Stimulated activated CD4-positive, alpha-beta T cell treated with anti-CD3 and anti-CD28 coated beads, Interleukin-12 subunit alpha, Interleukin-12 subunit beta, amount 100 ng/mL, for 4 hours (primary cell): ENCODE results near the gene STRADA.

Source experiments
- DNase-seq: peaks from one replicate; pipeline ENCODE4 v3.0.0-alpha.2; 2020

STRADA gene

DNA sequence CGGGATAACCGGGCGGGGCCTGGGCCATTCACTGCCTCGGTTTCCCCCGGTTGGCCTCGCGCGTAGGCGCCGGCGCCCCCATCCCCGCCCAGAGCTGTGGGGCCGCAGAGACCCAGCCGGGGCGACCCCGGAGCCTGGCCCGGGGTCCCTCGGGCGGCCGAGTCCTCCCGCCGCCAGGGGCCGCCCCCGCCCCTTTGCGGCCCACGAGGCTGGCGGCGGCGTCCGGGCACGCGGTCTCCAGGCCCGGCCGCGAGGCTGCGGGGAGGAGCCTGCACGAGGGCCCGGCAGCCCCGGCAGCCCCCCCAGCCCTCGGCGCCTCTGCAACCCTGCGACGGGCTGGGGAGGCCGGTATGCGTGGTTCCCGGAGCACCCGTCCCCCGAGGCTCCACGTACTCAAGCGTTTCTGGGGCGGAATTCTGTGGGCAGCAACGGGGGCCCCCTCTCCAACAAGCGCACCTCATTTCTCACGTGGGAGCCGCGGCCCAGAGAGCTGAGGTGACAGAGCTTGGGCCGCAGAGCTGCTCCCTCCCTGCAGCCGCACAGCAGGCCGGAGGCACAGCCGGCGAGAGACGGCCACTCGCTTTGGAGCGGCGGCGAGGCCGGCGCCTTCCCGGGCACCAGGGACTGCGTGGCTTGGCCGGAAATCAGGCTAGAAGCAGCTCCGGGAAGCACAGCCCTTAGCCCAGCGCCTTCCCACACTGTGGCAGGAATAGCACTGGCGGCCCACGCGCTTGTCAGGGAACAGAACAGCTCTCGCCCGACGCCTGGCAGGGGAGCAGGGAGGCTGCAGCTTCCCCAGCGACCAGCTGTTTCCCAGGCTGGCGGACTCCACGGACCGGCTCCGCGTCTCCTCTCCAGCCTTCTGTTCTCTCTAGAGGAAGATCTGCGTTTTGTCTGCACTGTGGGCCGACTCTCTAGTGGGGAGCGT is 40.8 kb downstream of the STRADA start:
- peak; percentile 51 for DNase-seq

DNA sequence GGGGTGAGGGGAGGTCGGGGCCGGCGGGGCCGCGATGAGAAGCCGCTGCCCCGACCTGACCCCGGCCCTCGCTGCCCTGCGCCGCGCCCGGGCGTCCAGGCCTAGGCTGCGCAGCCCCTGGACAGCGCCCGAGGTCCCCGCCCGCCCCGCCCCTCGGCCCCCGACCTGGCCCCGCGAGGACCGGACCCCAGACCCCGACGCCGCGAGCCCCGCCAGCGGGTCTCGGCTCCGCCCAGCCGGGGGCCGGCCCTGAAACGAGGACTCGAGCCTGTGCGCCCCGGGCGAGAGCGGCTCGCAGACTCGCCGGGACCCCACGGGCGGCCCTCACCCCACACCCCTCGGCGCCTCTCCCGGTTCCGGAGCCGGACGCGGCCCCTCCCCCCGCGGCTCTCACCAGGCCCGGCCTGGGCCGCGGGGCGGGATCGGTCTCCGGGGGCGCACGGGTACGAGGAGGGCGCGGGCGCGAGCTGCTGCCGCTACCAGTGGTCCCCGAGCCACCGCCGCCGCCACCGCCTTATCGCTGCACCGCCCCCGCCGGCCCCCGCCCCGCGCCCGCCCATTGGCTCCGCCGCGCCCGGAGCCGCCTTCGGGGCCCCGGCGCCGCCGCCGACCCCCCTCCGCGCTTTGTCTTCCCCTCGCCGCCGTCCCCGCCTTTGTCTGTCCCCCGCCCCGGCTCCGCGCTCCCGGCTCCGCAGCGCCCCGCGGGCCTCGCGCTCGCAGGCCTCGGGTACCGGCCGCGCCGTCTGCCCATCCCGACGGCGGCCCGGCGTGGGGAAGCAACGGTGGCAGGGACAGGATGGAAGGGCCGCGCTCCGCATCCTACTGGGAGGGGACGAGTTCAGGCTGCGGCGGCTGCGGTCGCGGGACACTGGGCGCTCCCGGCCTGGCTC is 41.7 kb downstream of the STRADA start, which contains the start of gene LIMD2:
TSS of gene LIMD2 (minus strand) at position 488 of the 890 bp plus-strand sequence. CDS start 827 bp downstream, outside the sequence.
- DNase-seq = peak; percentile 80

DNA sequence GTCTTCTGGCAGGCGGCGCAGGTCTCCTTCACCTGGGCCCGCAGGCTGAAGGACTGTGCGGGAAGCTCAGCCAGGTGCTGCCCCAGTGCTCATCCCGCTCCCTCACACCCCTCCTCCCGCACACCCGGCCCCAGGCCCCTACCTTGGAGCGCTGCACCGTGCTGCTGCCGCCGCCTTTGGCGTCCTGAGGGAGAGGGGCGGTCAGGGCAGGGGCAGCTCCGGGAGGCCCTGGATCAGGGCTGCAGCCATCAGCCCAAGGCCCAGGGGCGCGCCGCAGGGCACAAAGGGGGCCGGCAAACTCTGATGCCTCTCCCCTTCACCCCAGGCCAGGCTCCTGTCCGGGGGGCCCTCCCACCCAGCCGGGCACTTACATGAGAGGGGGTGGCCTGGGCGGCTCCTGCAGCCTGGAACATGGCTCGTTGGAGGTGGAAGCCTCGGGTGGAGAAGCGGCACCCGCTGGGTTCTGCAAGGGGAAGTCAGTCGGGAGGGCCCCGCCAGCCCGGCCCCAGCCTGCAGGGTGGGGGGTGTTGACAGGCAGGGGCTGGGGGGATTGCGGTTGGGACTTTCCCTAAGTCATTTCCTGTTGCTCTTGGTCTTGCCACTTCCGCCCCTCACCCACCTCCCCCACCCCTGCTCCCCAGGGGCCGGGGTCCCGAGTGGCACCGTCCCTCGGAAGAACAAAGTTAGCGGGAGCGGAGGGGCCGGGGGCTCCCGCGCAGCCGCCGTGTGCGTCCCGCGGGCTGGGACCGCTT is 42.5 kb downstream of the STRADA start:
- DNase-seq = peak; percentile 67

DNA sequence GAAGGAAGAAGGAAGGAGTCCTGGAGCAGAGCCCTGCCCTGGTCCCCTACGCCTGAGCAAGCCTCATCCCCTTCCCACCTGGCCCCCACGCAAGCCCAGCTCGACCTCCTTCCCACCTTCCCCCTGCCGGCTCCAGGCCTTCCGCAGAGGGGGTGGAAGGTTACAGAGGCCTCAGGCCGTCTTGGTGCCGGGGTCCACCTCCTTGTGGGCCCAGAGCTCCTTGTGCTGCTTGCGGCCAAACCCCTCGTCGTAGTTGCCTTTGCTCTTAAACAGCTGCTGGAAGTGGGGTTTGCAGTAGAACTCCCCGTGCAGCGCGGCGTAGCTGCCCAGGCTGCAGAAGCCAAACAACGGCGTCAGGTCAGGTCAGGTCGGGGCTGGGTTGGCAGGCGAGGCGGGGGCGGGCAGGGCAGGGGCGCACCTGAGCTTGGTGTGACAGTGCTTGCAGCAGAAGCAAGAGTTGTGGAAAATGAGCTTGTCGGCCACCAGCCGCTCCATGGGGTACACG is 43.2 kb downstream of the STRADA start:
- DNase-seq = peak; percentile 28

DNA sequence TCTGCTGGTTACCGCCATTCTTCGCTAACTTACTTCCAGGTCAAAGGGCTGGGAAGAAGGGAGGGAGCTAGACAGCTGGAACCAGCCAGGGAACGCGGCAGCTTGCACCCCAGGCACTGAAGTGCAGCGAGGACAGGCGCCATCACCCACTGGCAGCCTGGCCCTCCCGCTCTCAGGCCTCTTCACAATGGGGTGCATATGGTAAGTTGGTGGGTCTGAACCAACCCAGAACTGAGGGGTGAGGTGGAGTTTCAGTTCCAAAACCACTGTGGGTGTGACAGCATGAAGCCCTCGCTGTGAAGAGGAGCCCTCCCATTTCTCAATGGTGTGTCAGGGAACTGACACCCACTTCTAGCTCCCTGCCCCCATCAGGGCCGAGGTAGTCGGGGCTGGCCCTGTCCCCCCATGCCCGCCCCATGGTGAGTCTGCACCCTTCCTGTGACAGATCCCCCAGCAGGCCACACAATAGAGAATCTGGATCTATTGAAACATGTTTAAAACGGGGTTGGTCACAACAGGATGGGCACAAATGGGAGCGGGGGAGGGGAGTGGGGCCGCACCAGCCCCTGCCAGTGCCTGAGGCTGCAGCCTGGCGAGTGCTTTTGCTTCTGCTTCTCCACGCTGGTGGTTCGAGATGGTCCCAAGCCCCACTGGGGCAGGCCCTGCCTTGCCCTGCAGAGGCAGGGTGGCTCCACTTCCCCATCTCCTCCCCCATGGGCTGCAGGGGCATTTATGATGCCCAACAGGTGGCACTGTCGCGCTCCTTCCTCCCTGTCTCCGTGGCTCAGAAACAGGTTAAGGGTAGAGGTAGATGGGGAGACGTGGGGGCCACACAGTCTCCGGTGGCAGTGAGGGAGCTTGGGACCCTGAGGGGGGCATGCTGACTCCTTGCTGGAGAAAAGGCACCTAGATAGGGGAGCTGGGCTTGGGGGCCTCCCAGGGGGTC is 44.0 kb downstream of the STRADA start:
- DNase-seq = peak; percentile 65

DNA sequence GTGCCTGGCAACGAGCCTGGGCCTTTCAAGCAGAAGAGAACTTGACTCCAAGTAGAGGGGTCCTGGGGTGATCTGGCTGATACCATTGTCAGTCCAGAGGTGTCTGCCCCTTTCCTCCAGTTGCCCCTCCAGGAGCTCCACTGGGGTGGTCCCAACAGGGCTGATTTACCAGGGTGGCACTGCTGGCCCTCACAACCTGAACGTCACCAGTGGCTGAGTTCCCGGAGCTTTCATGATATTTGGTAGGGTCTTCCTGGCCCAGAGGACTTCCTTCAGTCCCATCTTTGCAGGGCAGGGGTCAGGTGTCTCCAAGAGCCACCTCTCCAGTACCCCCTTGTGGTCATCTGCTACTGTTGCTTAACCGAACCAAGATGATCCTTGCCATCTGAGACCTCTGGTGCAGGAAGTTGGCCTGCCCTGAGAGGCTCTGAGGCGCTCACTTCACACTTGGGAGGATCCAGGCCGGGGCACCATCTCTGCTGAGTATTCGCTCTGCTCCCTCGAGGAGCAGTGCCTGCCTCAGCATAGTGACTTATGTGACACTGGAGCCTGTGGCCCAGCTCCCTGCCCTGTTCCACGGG is 45.1 kb downstream of the STRADA start:
- peak; percentile 20 for DNase-seq

DNA sequence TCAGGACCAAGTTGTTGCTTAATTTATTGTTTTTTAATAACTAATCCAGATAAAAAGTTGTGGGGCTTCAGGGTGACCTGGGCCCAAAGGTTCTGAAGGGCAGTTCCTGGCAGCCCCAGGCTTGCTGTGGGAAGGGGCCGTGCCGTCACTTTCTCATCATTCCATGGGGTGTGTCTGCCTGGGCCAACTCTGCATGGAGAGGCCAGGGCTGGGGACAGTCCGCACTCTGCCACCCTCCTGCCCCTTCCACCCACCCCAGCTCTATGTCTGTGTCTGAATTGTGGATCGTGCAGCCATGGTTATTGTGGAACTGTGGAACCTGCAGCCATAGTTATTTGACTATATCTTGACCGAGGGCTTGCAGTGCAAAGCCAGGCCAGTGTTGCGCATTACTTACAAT is 45.7 kb downstream of the STRADA start:
- no peak for DNase-seq

DNA sequence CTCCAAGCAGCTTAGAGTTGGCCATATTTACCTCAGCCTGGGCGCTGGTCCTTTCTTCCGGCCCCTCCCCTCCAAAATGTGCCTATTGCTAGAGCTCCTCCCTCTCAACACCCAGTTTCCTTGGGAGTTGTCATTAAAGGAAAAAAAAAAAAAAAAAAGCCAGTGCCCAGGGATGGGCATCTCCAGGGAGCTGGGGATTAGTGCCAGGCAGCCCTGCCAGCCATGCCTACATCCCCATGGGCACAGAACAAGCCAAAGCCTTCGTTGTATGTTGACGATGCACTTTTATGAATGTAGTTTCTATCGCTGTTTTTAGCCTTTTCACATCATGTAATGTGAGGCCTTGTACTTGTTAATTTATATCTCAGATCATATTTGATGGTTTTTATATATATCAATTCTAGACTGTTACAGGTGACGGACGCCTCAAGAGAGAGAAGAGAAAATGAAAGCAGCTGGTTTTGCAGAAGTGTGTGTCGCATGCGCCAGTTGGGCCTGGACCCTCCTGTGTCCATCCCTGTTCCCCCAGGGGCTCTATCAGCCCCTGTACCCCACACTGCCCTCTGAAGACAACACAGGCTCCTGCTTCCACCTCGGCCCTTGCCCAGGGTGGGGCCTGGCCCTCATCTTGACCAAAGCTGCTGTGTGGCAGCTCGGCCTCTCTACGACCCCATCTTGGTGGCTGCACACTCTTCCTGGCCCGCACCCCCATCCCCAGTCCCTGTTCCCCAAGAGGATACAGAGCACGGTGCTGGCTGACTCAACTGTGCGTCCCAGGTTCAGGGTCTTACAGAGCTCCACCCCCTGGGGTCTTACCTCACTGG is 46.4 kb downstream of the STRADA start:
- DNase-seq = no peak

DNA sequence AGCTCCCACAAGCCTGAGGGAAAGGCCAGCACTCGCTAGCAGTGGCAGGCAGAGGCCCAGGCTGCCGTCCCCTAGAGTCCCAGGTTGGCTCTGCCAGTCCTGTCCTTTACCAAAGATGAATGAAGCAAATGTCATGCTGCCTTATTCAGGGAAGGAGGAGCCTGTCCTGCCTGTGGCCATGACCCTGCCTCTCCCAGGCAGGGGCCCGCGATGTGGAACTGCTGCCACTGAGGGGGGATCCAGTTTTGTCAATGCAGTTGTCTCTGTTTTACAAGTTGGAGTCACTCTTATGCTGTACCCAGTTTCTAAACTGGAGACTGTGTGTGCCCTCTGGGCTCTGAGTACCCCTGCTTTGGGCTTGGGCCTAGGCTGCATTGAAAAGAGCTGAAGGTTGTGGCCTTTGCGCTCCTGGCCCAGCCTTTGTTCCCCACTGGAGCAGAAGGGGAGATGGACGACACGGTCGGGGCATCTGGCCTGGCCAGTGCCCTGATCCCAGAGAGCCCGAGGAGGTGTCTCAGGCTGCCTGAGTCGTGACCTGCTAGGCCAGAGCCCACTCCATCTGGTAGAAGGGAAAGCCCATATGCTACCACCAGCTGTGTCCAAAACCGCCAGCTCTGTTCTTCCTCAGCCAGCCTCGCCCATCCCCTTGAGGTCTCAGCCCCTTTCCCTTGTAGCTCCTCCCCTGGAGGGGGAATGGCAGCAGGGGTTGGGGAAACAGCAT is 47.2 kb downstream of the STRADA start:
- DNase-seq = no peak

DNA sequence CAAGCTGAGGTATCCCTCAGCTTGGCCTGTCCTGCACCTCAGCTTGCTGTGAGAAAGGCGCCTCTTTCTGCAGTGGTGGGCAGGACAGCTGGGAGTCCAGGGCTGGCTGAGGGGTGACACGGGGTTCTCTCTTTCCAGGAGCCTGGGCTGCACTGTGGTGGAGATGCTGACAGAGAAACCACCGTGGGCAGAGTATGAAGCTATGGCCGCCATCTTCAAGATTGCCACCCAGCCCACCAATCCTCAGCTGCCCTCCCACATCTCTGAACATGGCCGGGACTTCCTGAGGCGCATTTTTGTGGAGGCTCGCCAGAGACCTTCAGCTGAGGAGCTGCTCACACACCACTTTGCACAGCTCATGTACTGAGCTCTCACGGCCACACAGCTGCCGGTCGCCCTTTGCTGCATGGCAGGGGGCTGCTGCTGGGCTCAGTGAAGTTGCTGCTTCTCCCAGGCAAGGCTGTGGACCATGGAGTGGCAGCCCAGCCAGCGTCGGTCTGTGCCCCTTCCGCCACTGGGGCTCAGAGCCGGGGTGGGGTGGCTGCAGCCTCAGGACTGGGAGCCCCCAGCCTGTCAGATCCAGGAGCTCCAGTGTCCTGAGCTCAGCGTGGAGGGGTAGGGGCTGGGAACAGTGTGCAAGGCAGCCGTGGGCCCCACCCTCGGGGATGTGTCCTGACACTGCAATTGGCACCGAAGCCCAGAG is 48.0 kb downstream of the STRADA start:
- no peak for DNase-seq

DNA sequence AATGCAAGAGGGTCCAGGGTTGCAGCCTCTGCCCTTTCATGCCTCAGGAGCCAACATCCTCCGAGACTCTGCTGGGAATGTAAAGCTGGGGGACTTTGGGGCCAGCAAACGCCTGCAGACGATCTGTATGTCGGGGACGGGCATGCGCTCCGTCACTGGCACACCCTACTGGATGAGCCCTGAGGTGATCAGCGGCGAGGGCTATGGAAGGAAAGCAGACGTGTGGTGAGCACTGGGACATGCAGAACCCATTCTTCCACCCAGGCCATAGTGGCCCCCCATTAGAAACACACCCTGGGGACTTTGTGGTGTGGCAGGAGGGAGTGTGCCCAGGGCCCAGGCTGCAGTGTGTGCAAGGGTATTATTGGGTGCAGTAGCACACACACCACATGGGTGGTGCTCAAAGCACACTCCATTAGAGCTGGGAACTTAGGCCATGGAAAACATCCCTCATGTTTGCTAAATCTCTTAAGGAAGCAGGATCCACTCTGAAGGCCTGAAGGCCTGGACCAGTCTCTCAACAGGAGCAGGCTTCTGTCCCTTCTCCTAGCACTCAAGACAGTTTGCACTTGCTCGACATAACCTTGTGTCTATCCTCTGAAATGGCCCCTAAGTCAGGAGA is 49.3 kb downstream of the STRADA start:
- no peak for DNase-seq

DNA sequence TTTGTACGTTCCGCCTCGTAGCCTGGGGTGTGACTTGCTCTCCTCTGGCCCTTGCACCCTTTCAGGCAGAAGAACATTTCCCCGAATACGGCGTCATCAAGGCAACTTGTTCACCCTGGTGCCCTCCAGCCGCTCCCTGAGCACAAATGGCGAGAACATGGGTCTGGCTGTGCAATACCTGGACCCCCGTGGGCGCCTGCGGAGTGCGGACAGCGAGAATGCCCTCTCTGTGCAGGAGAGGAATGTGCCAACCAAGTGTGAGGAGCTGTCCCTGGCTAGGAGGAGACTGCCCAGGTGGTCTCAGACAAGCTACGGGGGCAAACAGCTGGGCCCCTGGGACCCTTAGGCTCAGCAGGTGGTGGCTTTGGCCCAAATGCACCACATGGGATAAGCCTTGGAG is 52.1 kb downstream of the STRADA start:
- no peak for DNase-seq

DNA sequence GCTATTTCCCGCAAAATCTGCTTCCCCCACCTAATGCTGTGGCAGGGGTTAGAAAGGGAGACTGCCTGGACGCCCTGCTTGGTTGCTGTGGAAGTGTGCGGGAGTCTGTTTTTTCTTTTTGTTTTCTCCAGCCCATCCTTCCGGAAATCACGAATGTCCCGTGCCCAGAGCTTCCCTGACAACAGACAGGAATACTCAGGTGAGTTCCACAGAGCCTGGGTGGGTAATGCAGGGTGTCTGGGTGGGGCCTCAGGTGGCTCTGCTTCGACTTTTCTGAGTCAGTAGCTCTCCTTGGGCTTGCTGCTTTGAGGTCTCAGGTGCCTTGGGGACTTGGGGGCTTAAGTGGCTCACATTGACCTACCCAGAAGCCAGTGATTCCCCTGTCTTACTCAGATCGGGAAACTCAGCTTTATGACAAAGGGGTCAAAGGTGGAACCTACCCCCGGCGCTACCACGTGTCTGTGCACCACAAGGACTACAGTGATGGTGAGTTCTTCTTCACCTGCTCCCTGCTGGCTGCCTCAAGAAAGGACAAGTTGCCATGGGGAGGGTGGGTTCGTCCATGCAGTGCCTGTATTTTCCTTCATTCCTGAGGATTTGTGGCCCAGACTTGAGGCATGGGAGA is 53.1 kb downstream of the STRADA start:
- DNase-seq = no peak

DNA sequence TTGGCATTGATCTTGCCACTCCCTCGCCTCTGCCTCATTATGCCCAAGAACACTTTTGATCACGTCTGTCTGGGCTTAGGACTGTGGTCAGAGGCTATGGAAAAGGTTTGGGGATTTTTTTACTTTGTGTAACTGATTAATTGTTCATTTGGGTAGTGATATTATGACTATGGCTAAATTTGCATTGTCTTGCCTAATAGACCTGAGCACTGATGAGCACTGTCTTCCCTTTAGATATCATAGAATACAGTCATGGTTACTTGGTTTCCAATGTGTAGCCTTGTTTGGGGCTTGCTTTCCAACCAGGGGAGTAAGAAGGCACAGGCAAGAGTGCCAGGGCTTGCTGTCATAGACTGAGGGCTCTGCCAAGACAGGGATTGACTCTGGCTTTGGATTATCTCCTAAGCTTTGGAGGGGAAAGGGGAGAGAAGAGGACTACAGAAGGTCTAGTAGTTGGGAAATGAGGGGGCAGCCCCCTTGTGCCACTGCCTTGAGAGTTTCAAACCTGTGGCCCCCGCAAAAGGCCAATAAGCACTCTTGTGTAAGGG is 55.4 kb downstream of the STRADA start:
- DNase-seq = no peak

DNA sequence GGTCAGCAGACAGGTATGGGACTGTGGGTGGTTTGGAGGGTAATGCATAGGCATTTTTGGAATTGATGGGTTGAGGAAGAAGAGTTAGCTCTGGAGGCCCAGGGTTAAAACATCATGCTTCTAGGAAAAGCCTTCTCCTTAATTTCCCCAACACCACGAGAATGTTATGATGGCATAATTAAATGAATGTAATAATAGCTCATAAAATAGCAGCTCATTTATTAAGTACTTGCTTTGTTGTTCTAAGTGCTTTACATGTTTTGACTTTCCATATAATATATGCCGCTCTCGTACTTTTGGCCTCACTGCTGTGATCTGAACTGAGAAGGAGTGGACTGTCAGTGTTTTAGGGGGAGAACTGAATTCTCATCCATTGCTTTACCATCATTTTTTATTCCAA is 56.0 kb downstream of the STRADA start:
- no peak for DNase-seq

DNA sequence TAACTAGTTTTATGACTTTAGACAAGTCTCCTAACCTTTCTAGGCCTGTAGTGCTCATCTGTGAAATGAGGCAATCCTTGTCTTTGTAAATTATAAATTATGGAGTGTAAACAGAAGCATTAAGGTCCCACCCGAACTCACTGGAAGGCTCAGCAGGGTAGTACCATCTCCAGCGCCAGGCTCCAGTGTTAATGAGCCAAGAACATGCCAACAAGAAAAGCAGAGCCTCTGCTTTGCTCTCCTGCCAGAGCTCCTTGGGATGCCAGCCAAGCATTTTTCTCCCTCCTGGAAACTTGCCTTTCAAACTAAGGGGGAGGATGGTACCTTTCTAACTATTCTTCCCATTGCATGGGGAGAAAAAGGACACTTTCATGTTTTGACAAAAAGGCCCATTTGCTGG is 56.6 kb downstream of the STRADA start:
- no peak for DNase-seq

DNA sequence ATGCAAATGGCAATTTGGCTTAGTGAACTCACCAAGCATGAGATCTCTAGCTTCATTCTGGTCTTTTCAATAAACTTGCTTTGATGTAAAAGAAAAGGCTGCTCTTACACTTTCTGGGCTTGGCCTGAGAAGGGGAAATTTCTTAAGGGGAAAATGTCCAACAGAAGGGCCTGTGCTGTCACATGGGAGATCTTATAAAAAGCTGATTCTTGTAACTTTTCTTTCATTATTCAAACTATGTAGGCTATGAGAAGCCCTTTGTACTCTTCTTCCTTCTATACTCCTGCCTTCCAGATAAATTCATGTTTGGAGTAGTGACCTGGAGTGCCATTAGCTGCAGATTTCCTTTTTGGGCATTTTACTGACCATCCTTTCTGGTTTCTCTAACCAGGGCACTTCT is 58.6 kb downstream of the STRADA start:
- no peak for DNase-seq

DNA sequence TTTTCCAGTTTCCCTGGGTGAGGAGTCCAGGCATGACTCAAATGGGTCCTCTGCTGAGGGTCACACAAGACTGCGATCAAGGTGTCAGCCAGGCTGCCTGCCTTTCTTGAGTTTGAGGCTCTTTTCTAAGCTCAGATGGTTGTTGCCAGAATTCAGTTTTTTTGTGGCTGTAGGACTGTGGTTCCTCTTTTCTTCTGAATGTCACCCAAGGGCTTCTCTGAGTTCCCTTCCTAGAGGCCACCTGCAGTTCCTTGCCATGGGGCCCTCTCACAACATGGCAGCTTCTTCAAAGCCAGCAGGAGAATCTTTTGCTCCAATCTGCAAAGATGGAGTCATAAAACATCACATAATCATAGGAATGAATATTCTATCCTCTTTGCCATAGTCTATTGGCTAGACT is 59.2 kb downstream of the STRADA start:
- DNase-seq = no peak
